Neural cell (in vitro differentiated cells): ENCODE measurements around the gene SYT11. TPM values are rescaled to one million over a fixed set of nuclear protein-coding genes. Genes with fewer than 3 reads are reported as not detected.
A peak's percentile ranks its signal among the peaks of the same experiment; 100 is the strongest.

Source experiments
- H2AFZ ChIP-seq: fragments of 200-600, 300-800 bp; sonication (generic), shearing (Covaris generic); 2 replicates; pipeline ENCODE4 v1.6.0; 2014; ENCODE audit warnings: low read depth, mild to moderate bottlenecking, antibody characterized with exemption, low read length, moderate library complexity
- H3F3A ChIP-seq: fragments of 200-600 bp; shearing (Covaris generic); 2 replicates; pipeline ENCODE4 v1.6.1; 2016; ENCODE audit warnings: mild to moderate bottlenecking, moderate library complexity, mixed read lengths, antibody characterized with exemption, low read length; ENCODE audit not compliant: insufficient read depth, poor library complexity, severe bottlenecking
- H3K27ac ChIP-seq: fragments of 200-600, 300-800 bp; sonication (generic), shearing (Covaris generic); 2 replicates; pipeline ENCODE4 v1.5.1; 2014; ENCODE audit warnings: mild to moderate bottlenecking, low read length, moderate library complexity
- H3K27me3 ChIP-seq: fragments of 300-800, 200-600 bp; sonication (generic), shearing (Covaris generic); 2 replicates; pipeline ENCODE4 v1.6.0; 2014; ENCODE audit warnings: mild to moderate bottlenecking, low read depth, low read length, moderate library complexity; ENCODE audit not compliant: insufficient read depth
- H3K36me3 ChIP-seq: fragments of 300-800, 200-600 bp; sonication (generic), shearing (Covaris generic); 2 replicates; pipeline ENCODE4 v1.5.1; 2014; ENCODE audit warnings: mild to moderate bottlenecking, antibody characterized with exemption, low read length, moderate library complexity; ENCODE audit not compliant: insufficient read depth
- H3K4me2 ChIP-seq: fragments of 300-800, 200-600 bp; sonication (generic), shearing (Covaris generic); 2 replicates; pipeline ENCODE4 v1.6.0; 2014; ENCODE audit warnings: mild to moderate bottlenecking, low read length
- H3K4me3 ChIP-seq: fragments of 300-800, 200-600 bp; sonication (generic), shearing (Covaris generic); 2 replicates; pipeline ENCODE4 v1.5.1; 2014; ENCODE audit warnings: mild to moderate bottlenecking, low read length, moderate library complexity
- H3K79me2 ChIP-seq: fragments of 200-600 bp; shearing (Covaris generic); replicated peaks from 2 replicates; pipeline ENCODE4 v1.6.0; 2014; ENCODE audit warnings: mild to moderate bottlenecking, low read length, moderate library complexity; ENCODE audit not compliant: insufficient read depth
- H3K9ac ChIP-seq: fragments of 300-800, 200-600 bp; sonication (generic), shearing (Covaris generic); 2 replicates; pipeline ENCODE4 v1.6.1; 2016; ENCODE audit warnings: mild to moderate bottlenecking, low read length, mixed read lengths
- H3K9me2 ChIP-seq: fragments of 200-600 bp; shearing (Covaris generic); 2 replicates; pipeline ENCODE4 v1.6.1; 2016; ENCODE audit warnings: mild to moderate bottlenecking, low read length, mixed read lengths; ENCODE audit not compliant: insufficient read depth
- H3K9me3 ChIP-seq: fragments of 200-600, 300-800 bp; sonication (generic), shearing (Covaris generic); 2 replicates; pipeline ENCODE4 v1.6.1; 2016; ENCODE audit warnings: mild to moderate bottlenecking, mixed run types, low read length, moderate library complexity, mixed read lengths
- H4K20me1 ChIP-seq: fragments of 200-600 bp; shearing (Covaris generic); 2 replicates; pipeline ENCODE4 v1.6.1; 2016; ENCODE audit warnings: mild to moderate bottlenecking, mixed run types; ENCODE audit not compliant: insufficient read depth
- EP300 ChIP-seq: fragments of 450-650 bp; conservative IDR thresholded peaks from 2 replicates; pipeline ENCODE4 v1.6.1; 2014; ENCODE audit warnings: antibody characterized with exemption, mild to moderate bottlenecking, moderate library complexity; ENCODE audit not compliant: poor library complexity, severe bottlenecking
- EZH2 ChIP-seq: fragments of 200-600, 300-800 bp; shearing (Covaris generic), sonication (generic); IDR thresholded peaks from 2 replicates; pipeline ENCODE4 v1.6.1; 2014; ENCODE audit warnings: antibody characterized with exemption, low read length, borderline replicate concordance, mild to moderate bottlenecking; ENCODE audit not compliant: insufficient read depth, poor library complexity, severe bottlenecking
- MXI1 ChIP-seq: fragments of 450-650 bp; conservative IDR thresholded peaks from 2 replicates; pipeline ENCODE4 v1.6.1; 2014; ENCODE audit warnings: antibody characterized with exemption, mild to moderate bottlenecking; ENCODE audit not compliant: poor library complexity, severe bottlenecking
- POLR2AphosphoS5 ChIP-seq: IDR thresholded peaks from 2 replicates; pipeline ENCODE4 v1.6.1; 2012
- RAD21 ChIP-seq: fragments of 450-650 bp; conservative IDR thresholded peaks from 2 replicates; pipeline ENCODE4 v1.6.1; 2014; ENCODE audit warnings: antibody characterized with exemption, mild to moderate bottlenecking, moderate library complexity
- SMC3 ChIP-seq: fragments of 450-650 bp; conservative IDR thresholded peaks from 2 replicates; pipeline ENCODE4 v1.6.1; 2014; ENCODE audit warnings: antibody characterized with exemption, mild to moderate bottlenecking, moderate library complexity; ENCODE audit not compliant: poor library complexity
- TAF1 ChIP-seq: IDR thresholded peaks from 2 replicates; pipeline ENCODE4 v1.6.1; 2012; ENCODE audit warnings: low read depth
- polyA minus RNA-seq: library from RNA; depleted of rRNA, polyadenylated mRNA; stranded (reverse); fragments of >200 nt; gene quantifications from 2 replicates; pipeline ENCODE4 v1.2.3, GENCODE V29; 2014
- polyA plus RNA-seq: library from polyadenylated mRNA; depleted of rRNA; stranded (reverse); fragments of >200 nt; gene quantifications from 2 replicates; pipeline ENCODE4 v1.2.3, GENCODE V29; 2014
- TF ChIP-seq, protein P1 (sequence below): fragments of 450-650 bp; IDR thresholded peaks from 2 replicates; pipeline ENCODE4 v1.5.1; 2014; ENCODE audit warnings: antibody characterized with exemption, mild to moderate bottlenecking, moderate library complexity; ENCODE audit not compliant: poor library complexity, severe bottlenecking
- TF ChIP-seq, protein P2 (sequence below): IDR thresholded peaks from 2 replicates; pipeline ENCODE4 v1.6.1; 2012; ENCODE audit warnings: borderline replicate concordance

SYT11 gene, protein sequence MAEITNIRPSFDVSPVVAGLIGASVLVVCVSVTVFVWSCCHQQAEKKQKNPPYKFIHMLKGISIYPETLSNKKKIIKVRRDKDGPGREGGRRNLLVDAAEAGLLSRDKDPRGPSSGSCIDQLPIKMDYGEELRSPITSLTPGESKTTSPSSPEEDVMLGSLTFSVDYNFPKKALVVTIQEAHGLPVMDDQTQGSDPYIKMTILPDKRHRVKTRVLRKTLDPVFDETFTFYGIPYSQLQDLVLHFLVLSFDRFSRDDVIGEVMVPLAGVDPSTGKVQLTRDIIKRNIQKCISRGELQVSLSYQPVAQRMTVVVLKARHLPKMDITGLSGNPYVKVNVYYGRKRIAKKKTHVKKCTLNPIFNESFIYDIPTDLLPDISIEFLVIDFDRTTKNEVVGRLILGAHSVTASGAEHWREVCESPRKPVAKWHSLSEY
- polyA plus RNA-seq (122 and 127 TPM in 2 replicates), polyA minus RNA-seq (239 and 258 TPM in 2 replicates)

DNA sequence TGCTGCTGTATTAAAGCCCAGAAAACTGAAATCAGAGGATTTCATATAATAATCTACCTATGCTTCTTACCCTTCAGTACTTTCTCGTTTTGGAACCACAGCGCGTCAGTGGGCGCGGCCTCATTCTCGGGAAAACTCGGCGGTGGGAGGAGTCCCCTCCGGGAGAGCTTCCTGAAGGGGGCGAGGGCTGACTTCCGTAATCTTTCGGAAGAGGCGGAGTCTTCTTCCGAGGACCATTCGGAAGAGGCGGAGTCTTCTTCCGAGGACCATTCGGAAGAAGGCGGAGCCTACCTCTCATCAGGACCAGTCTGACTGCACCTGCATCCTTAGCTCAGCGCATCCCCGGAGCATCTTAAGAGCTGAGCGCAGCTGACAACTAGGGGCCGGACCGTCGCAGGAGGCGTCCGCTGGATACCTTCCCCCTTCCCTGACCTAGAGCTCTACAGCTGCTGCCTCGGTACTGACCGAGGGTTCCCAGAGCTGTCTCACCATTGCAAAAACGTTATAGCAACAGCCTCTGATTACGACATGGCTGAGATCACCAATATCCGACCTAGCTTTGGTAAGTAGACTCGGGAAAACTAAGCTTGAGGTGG lies at the start of gene SYT11:
Gene SYT11, plus strand, starts transcription at position 334 of the 596 bp plus-strand sequence. Its CDS starts 195 bp downstream, at position 529.
- Histone ChIP-seq H3K27ac (peak within 1 kb of the TSS; percentile 99), H3K4me3 (peak within 1 kb of the TSS; percentile 78), H4K20me1 (no peaks in the 10 kb centered on the region), H3K36me3 (no peaks in the 10 kb centered on the region), H3K79me2 (peaks cover 78% of the 10 kb centered on the region), H3F3A (peaks cover 8% of the 10 kb centered on the region), H3K9me3 (no peaks in the 10 kb centered on the region), H3K27me3 (no peaks in the 10 kb centered on the region), H3K9ac (peak within 1 kb of the TSS; percentile 100), H2AFZ (peak within 1 kb of the TSS; percentile 58), H3K9me2 (no peaks in the 10 kb centered on the region), H3K4me2 (peak within 1 kb of the TSS; percentile 68)
- TF ChIP-seq SMC3 (peak; percentile 43), EZH2 (no peak), EP300 (peak; percentile 31), TAF1 (peak; percentile 94), POLR2AphosphoS5 (peak; percentile 100), MXI1 (no peak), RAD21 (peak; percentile 27)
- TF ChIP-seq, protein P1, sequence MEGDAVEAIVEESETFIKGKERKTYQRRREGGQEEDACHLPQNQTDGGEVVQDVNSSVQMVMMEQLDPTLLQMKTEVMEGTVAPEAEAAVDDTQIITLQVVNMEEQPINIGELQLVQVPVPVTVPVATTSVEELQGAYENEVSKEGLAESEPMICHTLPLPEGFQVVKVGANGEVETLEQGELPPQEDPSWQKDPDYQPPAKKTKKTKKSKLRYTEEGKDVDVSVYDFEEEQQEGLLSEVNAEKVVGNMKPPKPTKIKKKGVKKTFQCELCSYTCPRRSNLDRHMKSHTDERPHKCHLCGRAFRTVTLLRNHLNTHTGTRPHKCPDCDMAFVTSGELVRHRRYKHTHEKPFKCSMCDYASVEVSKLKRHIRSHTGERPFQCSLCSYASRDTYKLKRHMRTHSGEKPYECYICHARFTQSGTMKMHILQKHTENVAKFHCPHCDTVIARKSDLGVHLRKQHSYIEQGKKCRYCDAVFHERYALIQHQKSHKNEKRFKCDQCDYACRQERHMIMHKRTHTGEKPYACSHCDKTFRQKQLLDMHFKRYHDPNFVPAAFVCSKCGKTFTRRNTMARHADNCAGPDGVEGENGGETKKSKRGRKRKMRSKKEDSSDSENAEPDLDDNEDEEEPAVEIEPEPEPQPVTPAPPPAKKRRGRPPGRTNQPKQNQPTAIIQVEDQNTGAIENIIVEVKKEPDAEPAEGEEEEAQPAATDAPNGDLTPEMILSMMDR = no peak
- TF ChIP-seq, protein P2, sequence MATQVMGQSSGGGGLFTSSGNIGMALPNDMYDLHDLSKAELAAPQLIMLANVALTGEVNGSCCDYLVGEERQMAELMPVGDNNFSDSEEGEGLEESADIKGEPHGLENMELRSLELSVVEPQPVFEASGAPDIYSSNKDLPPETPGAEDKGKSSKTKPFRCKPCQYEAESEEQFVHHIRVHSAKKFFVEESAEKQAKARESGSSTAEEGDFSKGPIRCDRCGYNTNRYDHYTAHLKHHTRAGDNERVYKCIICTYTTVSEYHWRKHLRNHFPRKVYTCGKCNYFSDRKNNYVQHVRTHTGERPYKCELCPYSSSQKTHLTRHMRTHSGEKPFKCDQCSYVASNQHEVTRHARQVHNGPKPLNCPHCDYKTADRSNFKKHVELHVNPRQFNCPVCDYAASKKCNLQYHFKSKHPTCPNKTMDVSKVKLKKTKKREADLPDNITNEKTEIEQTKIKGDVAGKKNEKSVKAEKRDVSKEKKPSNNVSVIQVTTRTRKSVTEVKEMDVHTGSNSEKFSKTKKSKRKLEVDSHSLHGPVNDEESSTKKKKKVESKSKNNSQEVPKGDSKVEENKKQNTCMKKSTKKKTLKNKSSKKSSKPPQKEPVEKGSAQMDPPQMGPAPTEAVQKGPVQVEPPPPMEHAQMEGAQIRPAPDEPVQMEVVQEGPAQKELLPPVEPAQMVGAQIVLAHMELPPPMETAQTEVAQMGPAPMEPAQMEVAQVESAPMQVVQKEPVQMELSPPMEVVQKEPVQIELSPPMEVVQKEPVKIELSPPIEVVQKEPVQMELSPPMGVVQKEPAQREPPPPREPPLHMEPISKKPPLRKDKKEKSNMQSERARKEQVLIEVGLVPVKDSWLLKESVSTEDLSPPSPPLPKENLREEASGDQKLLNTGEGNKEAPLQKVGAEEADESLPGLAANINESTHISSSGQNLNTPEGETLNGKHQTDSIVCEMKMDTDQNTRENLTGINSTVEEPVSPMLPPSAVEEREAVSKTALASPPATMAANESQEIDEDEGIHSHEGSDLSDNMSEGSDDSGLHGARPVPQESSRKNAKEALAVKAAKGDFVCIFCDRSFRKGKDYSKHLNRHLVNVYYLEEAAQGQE = peak; percentile 91

DNA sequence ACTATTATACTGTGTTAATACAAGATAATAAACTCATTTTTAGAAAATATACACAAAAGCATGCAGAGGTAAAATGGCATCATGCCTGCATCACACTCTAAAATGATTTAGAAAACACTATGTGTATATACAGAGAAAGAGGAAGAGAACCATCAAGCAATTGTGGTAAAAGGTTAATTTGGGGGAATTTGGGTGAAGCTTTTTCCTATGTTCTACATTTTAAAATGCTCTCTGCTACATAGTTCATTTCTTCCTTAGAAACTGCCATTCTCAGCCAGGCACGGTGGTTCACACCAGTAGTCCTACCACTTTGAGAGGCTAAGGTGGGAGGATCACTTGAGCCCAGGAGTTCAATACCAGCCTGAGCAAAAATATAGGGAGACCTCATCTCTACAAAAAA lies 46.5 kb upstream of the SYT11 start:
- Histone ChIP-seq H3K9ac (no peak overlapping the region), H3K27ac (no peak overlapping the region), H3K27me3 (no peaks in the 10 kb centered on the region), H2AFZ (no peak overlapping the region), H3K9me2 (no peaks in the 10 kb centered on the region), H3K79me2 (no peaks in the 10 kb centered on the region), H4K20me1 (no peaks in the 10 kb centered on the region), H3K4me2 (no peak overlapping the region), H3K36me3 (no peaks in the 10 kb centered on the region), H3F3A (no peaks in the 10 kb centered on the region), H3K4me3 (no peak overlapping the region), H3K9me3 (no peaks in the 10 kb centered on the region)
- no peak for TF ChIP-seq MXI1
- TF ChIP-seq, protein P1 = no peak
- TF ChIP-seq SMC3 = no peak
- no peak for TF ChIP-seq TAF1
